Breast epithelium (tissue), 3 donors: ENCODE data around the gene RSBN1L.

ENCODE experiments used
- CTCF ChIP-seq, 3 donors: fragments of 450-650 bp; IDR thresholded peaks; one replicate each; pipeline ENCODE4 v1.5.1; 2016 to 2017; ENCODE audit warnings: antibody characterized with exemption in 3 of 3, mild to moderate bottlenecking in 3 of 3, moderate library complexity in 3 of 3
- POLR2A ChIP-seq: fragments of 450-650 bp; IDR thresholded peaks from one replicate; pipeline ENCODE4 v1.6.1; 2016; ENCODE audit warnings: antibody characterized with exemption, mild to moderate bottlenecking, moderate library complexity
- POLR2AphosphoS5 ChIP-seq, 3 donors: sonication (generic); formaldehyde crosslinking; IDR thresholded peaks; one replicate each; pipeline ENCODE4 v1.6.1; 2017; ENCODE audit warnings: antibody characterized with exemption in 3 of 3

- TF ChIP-seq POLR2A (no peak), CTCF (IDR thresholded peaks at IDR 0.05) (no peak), POLR2AphosphoS5 (IDR thresholded peaks at IDR 0.05) (no peak)
These were observed 31.3 kb downstream of the RSBN1L start for GRCh38 chr7:77727527-77727926.
